ENCODE data around the gene RFK. TPM values are rescaled to one million over a fixed set of nuclear protein-coding genes. Genes with fewer than 3 reads are reported as not detected.

RFK gene
- total and polyA plus RNA-seq, 2 of the 13 experiments (the other 11 are each of a cell fraction or from before 2014, with no cell fraction given), result 18.2 to 37.2 TPM

DNA sequence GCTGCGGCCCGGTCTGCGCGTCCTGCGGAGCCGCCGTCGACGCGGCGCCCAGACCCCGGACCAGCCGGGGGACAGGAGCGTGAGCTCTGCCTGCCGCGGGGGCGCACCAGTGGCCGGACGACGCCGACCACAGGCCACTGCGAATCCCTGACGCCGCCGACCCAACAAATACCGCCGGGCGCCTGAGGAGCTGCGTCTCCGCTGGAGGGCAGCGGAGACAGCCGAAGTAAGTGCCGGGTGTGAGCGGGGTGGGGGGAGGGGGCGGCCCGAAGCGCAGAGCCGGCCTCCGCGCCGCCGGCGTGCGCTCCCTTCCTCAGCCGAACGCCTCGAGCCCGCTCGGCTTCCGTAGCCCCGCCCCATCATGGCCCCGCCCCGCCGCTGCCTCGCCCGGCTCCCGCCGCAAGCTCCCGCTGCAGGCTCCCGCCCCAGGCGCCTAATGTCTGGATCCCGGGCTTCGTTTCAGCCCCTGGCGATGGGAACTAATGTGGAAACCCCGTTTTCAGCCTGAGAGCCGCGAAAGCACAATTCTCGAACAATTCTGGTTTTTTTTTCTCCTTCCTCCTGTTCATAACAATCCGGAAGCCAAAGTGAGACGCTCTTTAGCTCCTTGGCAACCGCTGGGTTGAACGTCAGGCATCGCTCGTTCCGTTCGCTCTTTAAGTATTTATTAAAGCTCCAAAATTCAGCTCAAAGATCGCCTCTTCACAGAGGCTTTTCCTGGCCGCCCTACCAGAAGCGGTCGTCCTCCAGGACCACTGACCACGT, at the start of gene RFK (continued):
- TF ChIP-seq, protein P1, sequence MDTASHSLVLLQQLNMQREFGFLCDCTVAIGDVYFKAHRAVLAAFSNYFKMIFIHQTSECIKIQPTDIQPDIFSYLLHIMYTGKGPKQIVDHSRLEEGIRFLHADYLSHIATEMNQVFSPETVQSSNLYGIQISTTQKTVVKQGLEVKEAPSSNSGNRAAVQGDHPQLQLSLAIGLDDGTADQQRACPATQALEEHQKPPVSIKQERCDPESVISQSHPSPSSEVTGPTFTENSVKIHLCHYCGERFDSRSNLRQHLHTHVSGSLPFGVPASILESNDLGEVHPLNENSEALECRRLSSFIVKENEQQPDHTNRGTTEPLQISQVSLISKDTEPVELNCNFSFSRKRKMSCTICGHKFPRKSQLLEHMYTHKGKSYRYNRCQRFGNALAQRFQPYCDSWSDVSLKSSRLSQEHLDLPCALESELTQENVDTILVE (CRISPR knock-in tag; IDR thresholded peaks at IDR 0.05), result no peak; the same call in 1 of the 2 replicates
- TF ChIP-seq POGZ (CRISPR knock-in tag; IDR thresholded peaks at IDR 0.05) (peak; percentile 83; the same call in 1 of the 2 replicates), SMAD9 (CRISPR knock-in tag; IDR thresholded peaks at IDR 0.05) (no peak), SOX5 (CRISPR knock-in tag; IDR thresholded peaks at IDR 0.05; ENCODE audit: borderline replicate concordance) (no peak), ZNF577 (CRISPR knock-in tag; IDR thresholded peaks at IDR 0.05; ENCODE audit: borderline replicate concordance, low read depth) (no peak), FOSL2 (CRISPR knock-in tag; IDR thresholded peaks at IDR 0.05) (no peak), ZMYM4 (CRISPR knock-in tag; IDR thresholded peaks at IDR 0.05) (peak; percentile 52; the same call in 1 of the 2 replicates), RNF2 (conservative IDR thresholded peaks at IDR 0.05; ENCODE audit: low read depth) (peak; percentile 74; the same call in 1 of the 2 replicates), TAF1 (CRISPR knock-in tag; IDR thresholded peaks at IDR 0.05) (peak; percentile 56; the same call in 1 of the 2 replicates), BCL6 (CRISPR knock-in tag; IDR thresholded peaks at IDR 0.05) (peak; percentile 13; the same call in 1 of the 2 replicates), WIZ (CRISPR knock-in tag; IDR thresholded peaks at IDR 0.05) (no peak), ATAD3A (CRISPR knock-in tag; IDR thresholded peaks at IDR 0.05) (no peak), RXRA (CRISPR knock-in tag; IDR thresholded peaks at IDR 0.05) (no peak; the same call in 1 of the 2 replicates)
- TF ChIP-seq, protein P2, sequence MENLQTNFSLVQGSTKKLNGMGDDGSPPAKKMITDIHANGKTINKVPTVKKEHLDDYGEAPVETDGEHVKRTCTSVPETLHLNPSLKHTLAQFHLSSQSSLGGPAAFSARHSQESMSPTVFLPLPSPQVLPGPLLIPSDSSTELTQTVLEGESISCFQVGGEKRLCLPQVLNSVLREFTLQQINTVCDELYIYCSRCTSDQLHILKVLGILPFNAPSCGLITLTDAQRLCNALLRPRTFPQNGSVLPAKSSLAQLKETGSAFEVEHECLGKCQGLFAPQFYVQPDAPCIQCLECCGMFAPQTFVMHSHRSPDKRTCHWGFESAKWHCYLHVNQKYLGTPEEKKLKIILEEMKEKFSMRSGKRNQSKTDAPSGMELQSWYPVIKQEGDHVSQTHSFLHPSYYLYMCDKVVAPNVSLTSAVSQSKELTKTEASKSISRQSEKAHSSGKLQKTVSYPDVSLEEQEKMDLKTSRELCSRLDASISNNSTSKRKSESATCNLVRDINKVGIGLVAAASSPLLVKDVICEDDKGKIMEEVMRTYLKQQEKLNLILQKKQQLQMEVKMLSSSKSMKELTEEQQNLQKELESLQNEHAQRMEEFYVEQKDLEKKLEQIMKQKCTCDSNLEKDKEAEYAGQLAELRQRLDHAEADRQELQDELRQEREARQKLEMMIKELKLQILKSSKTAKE (CRISPR knock-in tag; IDR thresholded peaks at IDR 0.05; ENCODE audit: borderline replicate concordance), result peak; percentile 47; the same call in 1 of the 2 replicates
- TF ChIP-seq, protein P3, sequence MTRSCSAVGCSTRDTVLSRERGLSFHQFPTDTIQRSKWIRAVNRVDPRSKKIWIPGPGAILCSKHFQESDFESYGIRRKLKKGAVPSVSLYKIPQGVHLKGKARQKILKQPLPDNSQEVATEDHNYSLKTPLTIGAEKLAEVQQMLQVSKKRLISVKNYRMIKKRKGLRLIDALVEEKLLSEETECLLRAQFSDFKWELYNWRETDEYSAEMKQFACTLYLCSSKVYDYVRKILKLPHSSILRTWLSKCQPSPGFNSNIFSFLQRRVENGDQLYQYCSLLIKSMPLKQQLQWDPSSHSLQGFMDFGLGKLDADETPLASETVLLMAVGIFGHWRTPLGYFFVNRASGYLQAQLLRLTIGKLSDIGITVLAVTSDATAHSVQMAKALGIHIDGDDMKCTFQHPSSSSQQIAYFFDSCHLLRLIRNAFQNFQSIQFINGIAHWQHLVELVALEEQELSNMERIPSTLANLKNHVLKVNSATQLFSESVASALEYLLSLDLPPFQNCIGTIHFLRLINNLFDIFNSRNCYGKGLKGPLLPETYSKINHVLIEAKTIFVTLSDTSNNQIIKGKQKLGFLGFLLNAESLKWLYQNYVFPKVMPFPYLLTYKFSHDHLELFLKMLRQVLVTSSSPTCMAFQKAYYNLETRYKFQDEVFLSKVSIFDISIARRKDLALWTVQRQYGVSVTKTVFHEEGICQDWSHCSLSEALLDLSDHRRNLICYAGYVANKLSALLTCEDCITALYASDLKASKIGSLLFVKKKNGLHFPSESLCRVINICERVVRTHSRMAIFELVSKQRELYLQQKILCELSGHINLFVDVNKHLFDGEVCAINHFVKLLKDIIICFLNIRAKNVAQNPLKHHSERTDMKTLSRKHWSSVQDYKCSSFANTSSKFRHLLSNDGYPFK (CRISPR knock-in tag; IDR thresholded peaks at IDR 0.05; ENCODE audit: borderline replicate concordance), result no peak; the same call in 1 of the 2 replicates
- TF ChIP-seq, protein P4, sequence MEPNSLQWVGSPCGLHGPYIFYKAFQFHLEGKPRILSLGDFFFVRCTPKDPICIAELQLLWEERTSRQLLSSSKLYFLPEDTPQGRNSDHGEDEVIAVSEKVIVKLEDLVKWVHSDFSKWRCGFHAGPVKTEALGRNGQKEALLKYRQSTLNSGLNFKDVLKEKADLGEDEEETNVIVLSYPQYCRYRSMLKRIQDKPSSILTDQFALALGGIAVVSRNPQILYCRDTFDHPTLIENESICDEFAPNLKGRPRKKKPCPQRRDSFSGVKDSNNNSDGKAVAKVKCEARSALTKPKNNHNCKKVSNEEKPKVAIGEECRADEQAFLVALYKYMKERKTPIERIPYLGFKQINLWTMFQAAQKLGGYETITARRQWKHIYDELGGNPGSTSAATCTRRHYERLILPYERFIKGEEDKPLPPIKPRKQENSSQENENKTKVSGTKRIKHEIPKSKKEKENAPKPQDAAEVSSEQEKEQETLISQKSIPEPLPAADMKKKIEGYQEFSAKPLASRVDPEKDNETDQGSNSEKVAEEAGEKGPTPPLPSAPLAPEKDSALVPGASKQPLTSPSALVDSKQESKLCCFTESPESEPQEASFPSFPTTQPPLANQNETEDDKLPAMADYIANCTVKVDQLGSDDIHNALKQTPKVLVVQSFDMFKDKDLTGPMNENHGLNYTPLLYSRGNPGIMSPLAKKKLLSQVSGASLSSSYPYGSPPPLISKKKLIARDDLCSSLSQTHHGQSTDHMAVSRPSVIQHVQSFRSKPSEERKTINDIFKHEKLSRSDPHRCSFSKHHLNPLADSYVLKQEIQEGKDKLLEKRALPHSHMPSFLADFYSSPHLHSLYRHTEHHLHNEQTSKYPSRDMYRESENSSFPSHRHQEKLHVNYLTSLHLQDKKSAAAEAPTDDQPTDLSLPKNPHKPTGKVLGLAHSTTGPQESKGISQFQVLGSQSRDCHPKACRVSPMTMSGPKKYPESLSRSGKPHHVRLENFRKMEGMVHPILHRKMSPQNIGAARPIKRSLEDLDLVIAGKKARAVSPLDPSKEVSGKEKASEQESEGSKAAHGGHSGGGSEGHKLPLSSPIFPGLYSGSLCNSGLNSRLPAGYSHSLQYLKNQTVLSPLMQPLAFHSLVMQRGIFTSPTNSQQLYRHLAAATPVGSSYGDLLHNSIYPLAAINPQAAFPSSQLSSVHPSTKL (CRISPR knock-in tag; IDR thresholded peaks at IDR 0.05), result no peak; the same call in 1 of the 2 replicates

Measured in HepG2 (cell line).